Heart left ventricle (tissue), 16 donors: ENCODE measurements around the gene SLC25A21. TPM values are rescaled to one million over a fixed set of nuclear protein-coding genes. Genes with fewer than 3 reads are reported as not detected.

Experiments
- ATAC-seq, 4 donors: fragments of 200-7000 bp; cut with Tn5 transposase; one replicate each; pipeline ENCODE4 v1.9.1; 2020 to 2022; ENCODE audit warnings: moderate library complexity in 4 of 4, mild to moderate bottlenecking in 3 of 4, moderate number of reproducible peaks in 1 of 4
- DNase-seq, 5 donors: peaks; one replicate each; pipeline ENCODE4 v3.0.0-alpha.2; 2020
- H3K27ac ChIP-seq, 12 donors: fragments of 200-600 bp; sonication (generic) in 4 of 12; one replicate each; pipeline versions ENCODE4 v1.5.0 to v1.8.0; 2016 to 2022; ENCODE audit warnings: mild to moderate bottlenecking in 2 of 12
- H3K27me3 ChIP-seq, 9 donors: fragments of 200-600 bp; sonication (generic) in 2 of 9; one replicate each; pipeline versions ENCODE4 v1.5.1 to v1.8.0; 2016 to 2022; ENCODE audit warnings: mild to moderate bottlenecking in 3 of 9
- H3K36me3 ChIP-seq, 9 donors: fragments of 200-600 bp; sonication (generic) in 2 of 9; one replicate each; pipeline versions ENCODE4 v1.5.0 to v1.8.0; 2018 to 2022; ENCODE audit warnings: mild to moderate bottlenecking in 2 of 9
- H3K4me1 ChIP-seq, 12 donors: fragments of 200-600 bp; sonication (generic) in 4 of 12; one replicate each; pipeline versions ENCODE4 v1.5.0 to v1.8.0; 2016 to 2022; ENCODE audit warnings: mild to moderate bottlenecking in 3 of 12
- H3K4me3 ChIP-seq, 12 donors: fragments of 200-600 bp; sonication (generic) in 4 of 12; one replicate each; pipeline versions ENCODE4 v1.5.0 to v1.8.0; 2017 to 2022; ENCODE audit warnings: mild to moderate bottlenecking in 9 of 12, moderate library complexity in 4 of 12
- H3K9me3 ChIP-seq, 12 donors: fragments of 200-600 bp; sonication (generic) in 4 of 12; one replicate each; pipeline versions ENCODE4 v1.5.0 to v1.8.0; 2016 to 2022; ENCODE audit warnings: mild to moderate bottlenecking in 1 of 12
- CTCF ChIP-seq, 12 donors: fragments of 200-600 bp; sonication (generic) in 4 of 12; IDR thresholded peaks; one replicate each; pipeline versions ENCODE4 v1.5.0 to v1.8.0; 2018 to 2022; ENCODE audit warnings: antibody characterized with exemption in 12 of 12, mild to moderate bottlenecking in 5 of 12
- POLR2A ChIP-seq, 2 donors: fragments of 450-650 bp; IDR thresholded peaks; one replicate each; pipeline ENCODE4 v1.6.1; 2017; ENCODE audit warnings: antibody characterized with exemption in 2 of 2, mild to moderate bottlenecking in 2 of 2, moderate library complexity in 2 of 2
- whole genome bisulfite sequencing, 4 donors: extraction: QIAGEN DNeasy Blood & Tissue Kit in 2 of 4; methylation state at CpG; one replicate each; pipeline versions ENCODE4 v1.1.5 to v1.1.7; 2013 to 2018; 5-methylcytosine and 5-hydroxymethylcytosine counted together
- intact Hi-C, 10 donors: fragments of 100-400 bp; cut with DNase I; formaldehyde crosslinking; loops; one replicate each; pipeline versions ENCODE4 v1.11.1 to v1.14.2; 2022
- polyA plus RNA-seq, 2 donors: library from polyadenylated mRNA; stranded (reverse); fragments of 200-250 nt; gene quantifications; one replicate each; pipeline ENCODE4 v1.2.3, GENCODE V29; 2013
- total RNA-seq, 9 donors: library from RNA; depleted of rRNA in 2 of 9; stranded (reverse); fragments of >200 nt in 2 of 9; fragmentation: NEBNext Ultra II Directional in 3 of 9; extraction: Animal tissue kit (Norgen Biotek cat#: 25700) in 3 of 9; gene quantifications; one replicate each; pipeline versions ENCODE4 v1.1.0 to v1.2.4, GENCODE V29; 2016 to 2023
- donor health status: ischemic (EF 13 %, LVEDD 7.1; RV severe dilation, severe dysfunction).
- donor health status: healthy with polysubstance abuse.
- donor health status: DM: no; HTN: yes; CAD: no.
- donor health status: DM: no; HTN: no; CAD: no.
- donor health status: ischemic (EF 25% LVEDD 6.9; RV normal size, moderate dysfunction).
- donor health status: ischemic (EF 25% LVEDD 5.7; RV mildly dilated, moderate dysfunction).
- donor health status: healthy.
- donor health status: DM: yes; HTN: yes; CAD: no.
- donor health status: ischemic (EF 35%, LVEDD 5.7; RV mildly dilated, moderate dysfunction).
- donor health status: nonischemic (EF 11% LVEDD 7.7; RV severe dilation, severe dysfunction).
- donor health status: DM: yes; HTN: yes; CAD: no.
- donor health status: PGD.
- donor health status: ischemic (EF 29% LVEDD 5.4; RV normal size, mild dysfunction).
- donor health status: nonischemic (EF 23%, LVEDD 6.1; RV moderate dilation, normal function).

The SLC25A21 gene
- total and polyA plus RNA-seq, 11 donors = 0.12 to 1.6 (median 0.24) TPM; not detected in 1

DNA sequence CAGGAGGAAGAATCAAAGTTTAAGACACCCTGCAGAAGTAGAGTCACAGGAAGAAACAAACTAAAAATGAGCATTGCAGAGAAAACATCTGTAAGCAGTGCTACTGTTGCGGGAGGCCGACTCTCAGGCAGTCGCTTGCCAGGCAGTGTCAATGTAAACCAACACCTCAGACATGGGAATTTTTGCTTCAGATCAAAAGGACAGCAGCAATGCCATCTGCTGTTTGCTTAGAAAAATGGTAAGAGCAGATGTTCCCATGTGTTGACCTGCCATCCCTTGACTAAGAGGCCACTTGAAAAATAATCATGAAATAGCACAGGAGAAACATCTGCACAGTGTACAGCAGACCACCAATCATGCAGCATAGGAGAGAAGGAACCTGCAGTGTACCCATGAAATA lies 196.6 kb downstream of the SLC25A21 start:
- Histone ChIP-seq H3K4me1 (no peaks in the 10 kb centered on the region), H3K36me3 (no peaks in the 10 kb centered on the region), H3K4me3 (no peak overlapping the region), H3K27ac (no peak overlapping the region), H3K27me3 (no peaks in the 10 kb centered on the region), H3K9me3 (no peaks in the 10 kb centered on the region)
- ATAC-seq = no peak
- TF ChIP-seq POLR2A (IDR thresholded peaks at IDR 0.05) (no peak), CTCF (IDR thresholded peaks at IDR 0.05) (no peak)
- no peak for DNase-seq
- 77 to 90% (median 83%) methylated on average over 3 of the region's 3 CpGs for WGBS, 4 donors
- intact Hi-C loops = no loop called here

DNA sequence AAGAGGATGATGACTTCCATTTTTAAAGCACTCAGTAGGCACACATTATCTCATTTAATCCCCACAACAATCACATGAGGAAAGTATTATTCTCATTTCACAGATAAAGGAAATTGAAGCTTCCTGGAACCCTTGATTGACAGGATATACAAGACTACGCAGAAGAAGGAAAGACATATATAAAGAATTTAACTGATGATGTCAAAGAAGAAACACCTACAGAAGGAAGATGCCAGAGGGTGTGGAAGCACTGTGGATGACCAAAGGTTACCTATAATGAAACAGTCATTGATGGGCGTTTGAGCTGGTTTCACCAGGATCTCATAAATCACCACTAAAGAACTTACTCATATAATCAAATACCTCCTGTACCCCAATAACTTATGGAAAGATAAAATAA lies 197.4 kb downstream of the SLC25A21 start:
- Histone ChIP-seq H3K27ac (no peak overlapping the region), H3K9me3 (no peaks in the 10 kb centered on the region), H3K4me3 (no peak overlapping the region), H3K4me1 (no peaks in the 10 kb centered on the region), H3K36me3 (no peaks in the 10 kb centered on the region), H3K27me3 (no peaks in the 10 kb centered on the region)
- WGBS, 4 donors = 73 to 83% (median 77%) methylated on average over 2 of the region's 2 CpGs
- no peak for ATAC-seq
- no peak for DNase-seq
- intact Hi-C loops = no loop called here
- TF ChIP-seq POLR2A (IDR thresholded peaks at IDR 0.05) (no peak), CTCF (IDR thresholded peaks at IDR 0.05) (no peak)

DNA sequence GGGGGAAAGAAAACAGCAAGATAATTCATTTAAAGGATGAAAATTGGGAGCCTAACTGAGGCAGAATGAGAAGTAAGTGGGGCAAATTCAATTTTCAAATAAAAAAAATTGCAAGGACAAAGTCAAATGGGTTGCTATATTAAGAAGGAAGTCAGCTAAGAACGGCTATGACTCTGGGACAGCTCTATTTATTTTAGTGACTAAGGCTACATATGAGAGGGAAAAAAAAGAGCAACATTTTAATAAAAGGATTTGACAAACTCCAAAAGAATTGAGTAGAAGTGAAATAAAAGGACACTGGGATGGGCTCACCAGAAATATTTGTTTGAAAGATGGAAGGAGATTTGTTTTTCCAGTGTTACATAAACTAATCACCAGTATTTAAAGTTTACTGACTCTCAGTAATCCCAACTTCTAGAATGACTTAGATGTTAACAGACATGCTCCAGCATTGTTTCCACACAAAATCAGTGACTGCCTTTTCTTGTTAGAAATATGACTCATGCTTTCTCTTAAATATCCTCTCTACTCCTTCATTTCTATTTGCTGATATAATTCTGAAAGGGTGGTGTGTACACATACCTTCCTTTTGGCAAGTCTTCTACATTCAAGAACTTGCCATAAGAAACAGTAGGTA lies 198.5 kb downstream of the SLC25A21 start:
- TF ChIP-seq CTCF (IDR thresholded peaks at IDR 0.05) (no peak), POLR2A (IDR thresholded peaks at IDR 0.05) (no peak)
- no peak for DNase-seq
- H3K36me3 ChIP-seq = no peaks in the 10 kb centered on the region
- 21 to 38% (median 32%) methylated on average over 1 of the region's 1 CpG for WGBS, 4 donors
- no peak for ATAC-seq
- H3K9me3 ChIP-seq = no peaks in the 10 kb centered on the region
- intact Hi-C loops = no loop called here
- H3K4me3 ChIP-seq = no peak overlapping the region
- H3K4me1 ChIP-seq = no peaks in the 10 kb centered on the region
- H3K27me3 ChIP-seq = no peaks in the 10 kb centered on the region
- no peak overlapping the region for H3K27ac ChIP-seq

DNA sequence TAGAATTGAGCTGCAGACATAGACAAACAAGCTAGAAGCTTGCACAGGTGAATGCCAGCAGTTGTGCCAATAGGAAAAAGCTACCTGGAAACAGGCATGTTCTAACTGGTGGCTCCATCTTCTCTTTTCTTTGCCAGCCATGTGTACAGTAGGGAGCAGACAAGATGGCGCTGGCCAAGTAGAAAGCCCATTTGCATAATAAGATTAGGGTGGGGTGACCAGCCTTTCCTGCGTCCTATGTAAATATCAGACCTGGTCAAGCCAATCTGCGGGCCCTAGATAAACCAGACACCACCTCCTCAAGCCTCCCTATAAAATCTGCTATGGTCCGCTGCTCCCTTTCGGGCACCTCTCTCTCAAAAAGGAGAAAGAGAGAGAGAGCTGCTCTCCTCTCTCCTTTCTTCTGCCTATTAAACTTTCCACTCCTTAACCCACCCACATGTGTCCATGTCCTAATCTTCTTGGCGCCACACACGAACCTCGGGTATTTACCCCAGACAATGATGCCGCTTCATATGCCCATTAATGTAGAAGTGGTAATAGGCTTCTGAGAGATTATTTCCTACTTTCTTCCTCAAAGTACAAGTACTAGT lies 201.0 kb downstream of the SLC25A21 start:
- no peak overlapping the region for H3K27ac ChIP-seq
- no peaks in the 10 kb centered on the region for H3K4me1 ChIP-seq
- H3K36me3 ChIP-seq = no peaks in the 10 kb centered on the region
- DNase-seq (no peak), ATAC-seq (no peak)
- H3K9me3 ChIP-seq = no peaks in the 10 kb centered on the region
- no peak overlapping the region for H3K4me3 ChIP-seq
- H3K27me3 ChIP-seq = peaks cover 0 to 2% (median 0%) of the 10 kb centered on the region in 9 donors
- TF ChIP-seq POLR2A (IDR thresholded peaks at IDR 0.05) (no peak), CTCF (IDR thresholded peaks at IDR 0.05) (no peak)
- intact Hi-C loops = no loop called here
- 90 to 95% (median 92%) methylated on average over 9 of the region's 9 CpGs for WGBS, 4 donors
